Measurements from ENCODE around the gene RFNG. TPM values are rescaled to one million over a fixed set of nuclear protein-coding genes. Genes with fewer than 3 reads are reported as not detected.

Gene RFNG
- total and polyA plus RNA-seq, 10 of the 15 experiments (the other 5 are each of a cell fraction or from before 2014, with no cell fraction given) = 0.10 to 19.6 (median 6.2) TPM

DNA sequence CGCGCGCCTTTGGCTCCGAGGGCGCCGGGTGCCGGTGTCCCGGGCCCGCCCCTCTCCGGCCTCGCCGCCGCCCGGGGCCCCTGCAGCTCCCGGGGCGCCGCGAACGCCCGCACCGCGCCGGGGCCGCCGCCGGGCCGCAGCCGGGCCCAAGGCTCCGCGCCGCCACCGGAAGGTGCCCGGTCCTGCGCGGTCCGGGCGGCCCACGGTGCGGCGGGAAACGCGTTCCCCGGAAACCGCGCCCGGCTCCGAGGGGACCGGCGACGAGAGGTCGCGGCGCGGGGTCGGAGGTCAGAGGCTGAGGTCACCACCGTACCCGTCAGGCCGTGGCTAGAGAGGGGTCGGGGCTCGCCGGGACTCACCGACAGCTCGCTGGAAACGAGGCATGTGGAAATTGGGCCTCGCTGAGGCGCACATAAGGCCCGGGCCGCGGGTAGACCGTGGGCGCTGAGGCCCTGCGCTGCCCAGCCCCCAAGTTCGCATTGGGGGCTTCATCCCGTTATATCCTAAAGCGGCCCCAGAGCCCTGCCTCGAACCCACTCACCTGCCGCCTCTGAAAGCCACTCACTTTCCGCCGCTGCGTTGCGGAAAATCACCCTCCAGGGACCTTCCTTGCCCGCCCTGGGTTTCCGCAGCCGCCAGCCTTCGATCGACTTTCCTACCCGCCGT, 14.2 kb upstream of the RFNG start, which contains the start of gene DUS1L (continued):
- TF ChIP-seq, protein P1, sequence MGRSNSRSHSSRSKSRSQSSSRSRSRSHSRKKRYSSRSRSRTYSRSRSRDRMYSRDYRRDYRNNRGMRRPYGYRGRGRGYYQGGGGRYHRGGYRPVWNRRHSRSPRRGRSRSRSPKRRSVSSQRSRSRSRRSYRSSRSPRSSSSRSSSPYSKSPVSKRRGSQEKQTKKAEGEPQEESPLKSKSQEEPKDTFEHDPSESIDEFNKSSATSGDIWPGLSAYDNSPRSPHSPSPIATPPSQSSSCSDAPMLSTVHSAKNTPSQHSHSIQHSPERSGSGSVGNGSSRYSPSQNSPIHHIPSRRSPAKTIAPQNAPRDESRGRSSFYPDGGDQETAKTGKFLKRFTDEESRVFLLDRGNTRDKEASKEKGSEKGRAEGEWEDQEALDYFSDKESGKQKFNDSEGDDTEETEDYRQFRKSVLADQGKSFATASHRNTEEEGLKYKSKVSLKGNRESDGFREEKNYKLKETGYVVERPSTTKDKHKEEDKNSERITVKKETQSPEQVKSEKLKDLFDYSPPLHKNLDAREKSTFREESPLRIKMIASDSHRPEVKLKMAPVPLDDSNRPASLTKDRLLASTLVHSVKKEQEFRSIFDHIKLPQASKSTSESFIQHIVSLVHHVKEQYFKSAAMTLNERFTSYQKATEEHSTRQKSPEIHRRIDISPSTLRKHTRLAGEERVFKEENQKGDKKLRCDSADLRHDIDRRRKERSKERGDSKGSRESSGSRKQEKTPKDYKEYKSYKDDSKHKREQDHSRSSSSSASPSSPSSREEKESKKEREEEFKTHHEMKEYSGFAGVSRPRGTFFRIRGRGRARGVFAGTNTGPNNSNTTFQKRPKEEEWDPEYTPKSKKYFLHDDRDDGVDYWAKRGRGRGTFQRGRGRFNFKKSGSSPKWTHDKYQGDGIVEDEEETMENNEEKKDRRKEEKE (IDR thresholded peaks at IDR 0.05) = no peak
- TF ChIP-seq, protein P2, sequence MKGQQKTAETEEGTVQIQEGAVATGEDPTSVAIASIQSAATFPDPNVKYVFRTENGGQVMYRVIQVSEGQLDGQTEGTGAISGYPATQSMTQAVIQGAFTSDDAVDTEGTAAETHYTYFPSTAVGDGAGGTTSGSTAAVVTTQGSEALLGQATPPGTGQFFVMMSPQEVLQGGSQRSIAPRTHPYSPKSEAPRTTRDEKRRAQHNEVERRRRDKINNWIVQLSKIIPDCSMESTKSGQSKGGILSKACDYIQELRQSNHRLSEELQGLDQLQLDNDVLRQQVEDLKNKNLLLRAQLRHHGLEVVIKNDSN (IDR thresholded peaks at IDR 0.05; ENCODE audit: borderline replicate concordance, extremely low read length, insufficient read depth, low read depth, low read length) = peak; percentile 41
- TF ChIP-seq EZH2 (IDR thresholded peaks at IDR 0.05; ENCODE audit: borderline replicate concordance, control insufficient read depth, low read depth, low read length) = no peak
- TF ChIP-seq EP300 (IDR thresholded peaks at IDR 0.05; ENCODE audit: borderline replicate concordance in 1 of 2, control insufficient read depth in 1 of 2, low read depth in 2 of 2, low read length in 2 of 2) = no peak
- TF ChIP-seq, protein P3, sequence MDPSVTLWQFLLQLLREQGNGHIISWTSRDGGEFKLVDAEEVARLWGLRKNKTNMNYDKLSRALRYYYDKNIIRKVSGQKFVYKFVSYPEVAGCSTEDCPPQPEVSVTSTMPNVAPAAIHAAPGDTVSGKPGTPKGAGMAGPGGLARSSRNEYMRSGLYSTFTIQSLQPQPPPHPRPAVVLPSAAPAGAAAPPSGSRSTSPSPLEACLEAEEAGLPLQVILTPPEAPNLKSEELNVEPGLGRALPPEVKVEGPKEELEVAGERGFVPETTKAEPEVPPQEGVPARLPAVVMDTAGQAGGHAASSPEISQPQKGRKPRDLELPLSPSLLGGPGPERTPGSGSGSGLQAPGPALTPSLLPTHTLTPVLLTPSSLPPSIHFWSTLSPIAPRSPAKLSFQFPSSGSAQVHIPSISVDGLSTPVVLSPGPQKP (IDR thresholded peaks at IDR 0.05; ENCODE audit: low read depth, low read length) = peak; percentile 77
- TF ChIP-seq, protein P4, sequence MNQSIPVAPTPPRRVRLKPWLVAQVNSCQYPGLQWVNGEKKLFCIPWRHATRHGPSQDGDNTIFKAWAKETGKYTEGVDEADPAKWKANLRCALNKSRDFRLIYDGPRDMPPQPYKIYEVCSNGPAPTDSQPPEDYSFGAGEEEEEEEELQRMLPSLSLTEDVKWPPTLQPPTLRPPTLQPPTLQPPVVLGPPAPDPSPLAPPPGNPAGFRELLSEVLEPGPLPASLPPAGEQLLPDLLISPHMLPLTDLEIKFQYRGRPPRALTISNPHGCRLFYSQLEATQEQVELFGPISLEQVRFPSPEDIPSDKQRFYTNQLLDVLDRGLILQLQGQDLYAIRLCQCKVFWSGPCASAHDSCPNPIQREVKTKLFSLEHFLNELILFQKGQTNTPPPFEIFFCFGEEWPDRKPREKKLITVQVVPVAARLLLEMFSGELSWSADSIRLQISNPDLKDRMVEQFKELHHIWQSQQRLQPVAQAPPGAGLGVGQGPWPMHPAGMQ (IDR thresholded peaks at IDR 0.05; ENCODE audit: borderline replicate concordance) = no peak
- TF ChIP-seq, protein P5, sequence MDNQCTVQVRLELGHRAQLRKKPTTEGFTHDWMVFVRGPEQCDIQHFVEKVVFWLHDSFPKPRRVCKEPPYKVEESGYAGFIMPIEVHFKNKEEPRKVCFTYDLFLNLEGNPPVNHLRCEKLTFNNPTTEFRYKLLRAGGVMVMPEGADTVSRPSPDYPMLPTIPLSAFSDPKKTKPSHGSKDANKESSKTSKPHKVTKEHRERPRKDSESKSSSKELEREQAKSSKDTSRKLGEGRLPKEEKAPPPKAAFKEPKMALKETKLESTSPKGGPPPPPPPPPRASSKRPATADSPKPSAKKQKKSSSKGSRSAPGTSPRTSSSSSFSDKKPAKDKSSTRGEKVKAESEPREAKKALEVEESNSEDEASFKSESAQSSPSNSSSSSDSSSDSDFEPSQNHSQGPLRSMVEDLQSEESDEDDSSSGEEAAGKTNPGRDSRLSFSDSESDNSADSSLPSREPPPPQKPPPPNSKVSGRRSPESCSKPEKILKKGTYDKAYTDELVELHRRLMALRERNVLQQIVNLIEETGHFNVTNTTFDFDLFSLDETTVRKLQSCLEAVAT (IDR thresholded peaks at IDR 0.05) = peak; percentile 98
- no peak for TF ChIP-seq RBBP5 (conservative IDR thresholded peaks at IDR 0.05)
- TF ChIP-seq ZNF217 (IDR thresholded peaks at IDR 0.05) = no peak
- TF ChIP-seq, protein P6, sequence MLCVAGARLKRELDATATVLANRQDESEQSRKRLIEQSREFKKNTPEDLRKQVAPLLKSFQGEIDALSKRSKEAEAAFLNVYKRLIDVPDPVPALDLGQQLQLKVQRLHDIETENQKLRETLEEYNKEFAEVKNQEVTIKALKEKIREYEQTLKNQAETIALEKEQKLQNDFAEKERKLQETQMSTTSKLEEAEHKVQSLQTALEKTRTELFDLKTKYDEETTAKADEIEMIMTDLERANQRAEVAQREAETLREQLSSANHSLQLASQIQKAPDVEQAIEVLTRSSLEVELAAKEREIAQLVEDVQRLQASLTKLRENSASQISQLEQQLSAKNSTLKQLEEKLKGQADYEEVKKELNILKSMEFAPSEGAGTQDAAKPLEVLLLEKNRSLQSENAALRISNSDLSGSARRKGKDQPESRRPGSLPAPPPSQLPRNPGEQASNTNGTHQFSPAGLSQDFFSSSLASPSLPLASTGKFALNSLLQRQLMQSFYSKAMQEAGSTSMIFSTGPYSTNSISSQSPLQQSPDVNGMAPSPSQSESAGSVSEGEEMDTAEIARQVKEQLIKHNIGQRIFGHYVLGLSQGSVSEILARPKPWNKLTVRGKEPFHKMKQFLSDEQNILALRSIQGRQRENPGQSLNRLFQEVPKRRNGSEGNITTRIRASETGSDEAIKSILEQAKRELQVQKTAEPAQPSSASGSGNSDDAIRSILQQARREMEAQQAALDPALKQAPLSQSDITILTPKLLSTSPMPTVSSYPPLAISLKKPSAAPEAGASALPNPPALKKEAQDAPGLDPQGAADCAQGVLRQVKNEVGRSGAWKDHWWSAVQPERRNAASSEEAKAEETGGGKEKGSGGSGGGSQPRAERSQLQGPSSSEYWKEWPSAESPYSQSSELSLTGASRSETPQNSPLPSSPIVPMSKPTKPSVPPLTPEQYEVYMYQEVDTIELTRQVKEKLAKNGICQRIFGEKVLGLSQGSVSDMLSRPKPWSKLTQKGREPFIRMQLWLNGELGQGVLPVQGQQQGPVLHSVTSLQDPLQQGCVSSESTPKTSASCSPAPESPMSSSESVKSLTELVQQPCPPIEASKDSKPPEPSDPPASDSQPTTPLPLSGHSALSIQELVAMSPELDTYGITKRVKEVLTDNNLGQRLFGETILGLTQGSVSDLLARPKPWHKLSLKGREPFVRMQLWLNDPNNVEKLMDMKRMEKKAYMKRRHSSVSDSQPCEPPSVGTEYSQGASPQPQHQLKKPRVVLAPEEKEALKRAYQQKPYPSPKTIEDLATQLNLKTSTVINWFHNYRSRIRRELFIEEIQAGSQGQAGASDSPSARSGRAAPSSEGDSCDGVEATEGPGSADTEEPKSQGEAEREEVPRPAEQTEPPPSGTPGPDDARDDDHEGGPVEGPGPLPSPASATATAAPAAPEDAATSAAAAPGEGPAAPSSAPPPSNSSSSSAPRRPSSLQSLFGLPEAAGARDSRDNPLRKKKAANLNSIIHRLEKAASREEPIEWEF (IDR thresholded peaks at IDR 0.05; ENCODE audit: insufficient replicate concordance, low read depth, low read length) = no peak
- TF ChIP-seq ZNF384 (IDR thresholded peaks at IDR 0.05; ENCODE audit: borderline replicate concordance, low read depth, low read length) = no peak
- TF ChIP-seq CHD4 (IDR thresholded peaks at IDR 0.05) = no peak
- no peak; the same call in 1 of the 2 replicates for TF ChIP-seq MYB (IDR thresholded peaks at IDR 0.05; ENCODE audit: borderline replicate concordance, low read depth, low read length)
- TF ChIP-seq FOXK2 (IDR thresholded peaks at IDR 0.05) = no peak
